ENCODE data around the gene EP300.
"Not testable (repeated sequence)": the region's sequence is repeated elsewhere in the genome, so short reads cannot be mapped to it uniquely, and the experiment has no call there.

GRCh38 chr22:41180362-41180761 is 88.0 kb downstream of the EP300 start:
- not testable (repeated sequence) for TF ChIP-seq POLR2A, CTCF (IDR thresholded peaks at IDR 0.05)
